Raji (cell line): ENCODE data around the gene KRT6B.

Source experiments
- POLR2A ChIP-seq: IDR thresholded peaks from 2 replicates; pipeline ENCODE4 v1.6.1; 2011; ENCODE audit warnings: low read depth, low read length, control low read depth; ENCODE audit not compliant: insufficient read depth

KRT6B gene

DNA sequence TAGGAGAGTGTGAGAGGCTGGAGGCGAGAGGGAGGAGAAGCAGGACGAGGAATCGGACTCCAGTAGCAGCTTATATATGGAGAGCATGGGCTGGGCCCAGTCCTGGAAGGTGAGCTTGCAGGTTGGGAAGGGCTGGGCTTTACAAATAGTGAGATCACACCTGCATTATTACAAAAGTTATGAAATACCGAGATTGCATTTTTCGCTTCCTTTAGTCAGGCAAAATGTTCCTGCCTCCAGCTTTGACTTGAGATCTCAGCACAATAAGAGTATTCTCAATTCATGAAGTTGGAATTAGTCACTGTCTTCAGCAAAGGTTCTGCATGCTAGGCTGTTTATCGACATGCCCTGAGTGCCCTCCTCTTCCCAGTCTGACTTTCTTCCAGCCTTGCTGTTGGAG lies at the start of gene KRT6B:
Gene KRT6B, minus strand, starts transcription at position 46 of the 400 bp plus-strand sequence. CDS start 68 bp downstream, outside the sequence.
- TF ChIP-seq POLR2A: no peak

DNA sequence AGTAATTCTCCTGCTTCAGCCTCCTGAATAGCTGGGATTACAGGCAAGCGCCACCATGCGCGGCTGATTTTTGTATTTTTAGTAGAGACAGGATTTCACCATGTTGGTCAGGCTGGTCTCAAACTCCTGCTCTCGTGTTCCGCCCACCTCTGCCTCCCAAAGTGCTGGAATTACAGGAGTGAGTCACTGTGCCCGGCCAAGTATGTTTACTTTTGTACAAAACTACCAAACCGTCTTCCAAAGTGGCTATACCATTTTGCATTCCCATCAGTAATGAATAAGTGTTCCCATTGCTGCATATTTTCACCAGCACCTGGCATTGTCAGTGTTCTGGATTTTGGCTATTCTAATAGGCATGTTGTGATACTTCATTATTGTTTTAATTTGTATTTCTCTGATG lies 49.5 kb upstream of the KRT6B start:
- TF ChIP-seq POLR2A: no peak

DNA sequence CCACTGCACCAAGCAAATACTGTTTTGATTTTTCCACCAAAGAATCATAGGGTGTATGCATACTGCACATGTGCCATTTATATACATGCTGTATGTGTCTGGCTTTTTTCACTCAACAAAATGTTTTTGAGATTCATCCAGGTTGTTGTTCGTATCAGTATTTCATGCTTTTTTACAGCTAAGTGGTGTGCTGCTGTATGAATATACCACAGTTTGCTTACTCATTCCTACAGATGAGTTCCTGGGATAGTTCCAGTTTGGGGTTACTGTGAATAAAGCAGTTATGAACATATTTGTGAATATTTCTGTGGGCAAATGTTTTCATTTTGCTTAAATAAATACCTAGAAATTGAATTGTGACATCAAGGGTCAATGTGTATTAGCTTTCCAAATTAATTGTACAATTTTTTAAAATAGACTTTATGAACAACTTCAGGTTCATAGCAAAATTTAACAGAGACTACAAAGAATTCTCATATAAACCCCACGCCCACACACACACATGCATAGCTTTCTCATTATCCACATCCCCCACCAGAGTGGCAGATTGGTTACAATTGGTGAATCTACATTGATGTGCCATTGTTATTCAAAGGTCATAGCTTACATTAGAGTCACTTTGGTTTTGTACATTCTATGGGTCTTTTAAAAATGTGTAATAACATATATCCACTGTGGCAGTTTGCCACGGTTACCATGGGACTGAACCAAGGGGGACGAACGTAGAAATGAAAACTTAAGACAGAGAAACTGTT lies 48.0 kb upstream of the KRT6B start:
- no peak for TF ChIP-seq POLR2A

DNA sequence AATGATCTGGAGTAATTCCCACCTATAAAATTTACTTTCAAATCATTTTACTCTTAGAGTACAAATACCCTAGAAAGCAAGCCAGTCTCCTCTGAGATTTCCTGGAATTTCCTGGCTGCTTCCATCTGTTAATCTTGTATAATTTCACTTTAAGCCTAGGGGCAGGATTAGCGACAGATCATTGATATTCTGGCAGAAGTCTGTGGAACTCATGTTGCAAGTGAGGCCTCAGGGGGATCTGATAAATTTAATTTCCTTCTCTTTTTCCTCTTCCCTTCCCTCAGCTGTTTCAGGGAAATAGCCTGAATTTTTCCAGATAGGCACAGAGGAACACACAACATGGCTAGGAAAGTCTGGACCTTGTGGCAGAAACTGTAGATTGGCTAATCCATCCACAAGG lies 47.0 kb upstream of the KRT6B start:
- TF ChIP-seq POLR2A: no peak

DNA sequence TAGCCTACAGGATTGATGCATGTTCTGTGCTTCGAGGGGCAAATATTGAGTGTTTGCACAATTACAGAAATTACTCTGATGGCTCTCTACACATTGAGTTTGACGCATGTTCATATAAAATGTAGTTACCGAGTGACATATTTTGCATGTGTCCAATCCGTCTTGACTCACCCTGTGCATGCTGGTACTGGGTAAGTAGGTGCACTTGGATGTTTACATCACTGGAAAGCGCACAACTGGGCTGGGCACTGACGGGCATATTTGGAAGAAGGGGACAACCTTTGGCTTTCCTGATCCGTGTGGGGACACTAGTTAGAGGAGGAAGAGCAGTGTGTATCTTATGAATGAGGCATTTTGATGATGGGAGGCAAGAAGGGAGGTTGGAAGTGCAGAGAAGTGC lies 46.0 kb upstream of the KRT6B start:
- no peak for TF ChIP-seq POLR2A

DNA sequence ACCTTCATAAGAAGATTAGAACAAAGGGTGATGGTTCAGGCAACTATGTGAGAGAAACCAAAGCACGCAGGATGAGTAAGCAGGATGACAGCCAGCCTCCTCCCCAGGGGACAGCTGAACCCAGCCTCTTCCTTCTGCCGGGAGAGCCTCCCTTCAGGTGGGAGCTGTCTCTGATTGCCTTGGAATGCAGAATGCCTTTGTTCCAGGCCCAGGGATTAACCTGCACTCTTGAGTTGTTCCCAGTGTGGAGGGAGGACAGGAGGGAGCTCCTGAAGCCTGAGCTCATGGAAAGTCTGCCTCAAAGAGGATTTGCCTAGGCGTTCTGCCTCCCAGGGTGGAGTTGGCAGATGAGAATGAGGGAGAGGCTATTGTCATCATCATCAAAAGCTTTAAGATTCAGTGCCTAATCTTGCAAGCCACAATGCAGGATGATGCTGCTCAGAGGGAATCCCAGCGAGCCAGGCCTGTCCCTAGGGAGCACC lies 44.7 kb upstream of the KRT6B start:
- TF ChIP-seq POLR2A: no peak

DNA sequence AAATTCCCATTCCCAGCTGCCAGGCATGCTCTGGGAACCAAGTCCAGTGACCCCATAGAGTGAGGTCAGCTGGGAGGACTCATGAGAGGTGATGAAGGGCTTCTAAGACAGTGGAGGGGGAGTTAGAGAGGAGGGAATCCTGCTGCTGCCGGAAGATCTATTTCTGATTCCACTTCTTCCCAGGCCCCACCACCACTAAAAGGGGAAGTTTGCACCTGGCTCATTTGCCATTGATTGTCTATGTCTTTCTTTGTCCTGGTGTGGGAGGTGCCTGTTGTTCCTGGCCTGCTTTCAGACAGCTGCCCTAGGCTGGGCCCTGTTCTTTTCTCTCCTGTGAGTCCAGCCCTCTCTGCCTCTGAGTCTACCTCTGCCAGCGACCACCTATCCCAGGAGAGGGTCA lies 44.1 kb upstream of the KRT6B start:
- no peak for TF ChIP-seq POLR2A

DNA sequence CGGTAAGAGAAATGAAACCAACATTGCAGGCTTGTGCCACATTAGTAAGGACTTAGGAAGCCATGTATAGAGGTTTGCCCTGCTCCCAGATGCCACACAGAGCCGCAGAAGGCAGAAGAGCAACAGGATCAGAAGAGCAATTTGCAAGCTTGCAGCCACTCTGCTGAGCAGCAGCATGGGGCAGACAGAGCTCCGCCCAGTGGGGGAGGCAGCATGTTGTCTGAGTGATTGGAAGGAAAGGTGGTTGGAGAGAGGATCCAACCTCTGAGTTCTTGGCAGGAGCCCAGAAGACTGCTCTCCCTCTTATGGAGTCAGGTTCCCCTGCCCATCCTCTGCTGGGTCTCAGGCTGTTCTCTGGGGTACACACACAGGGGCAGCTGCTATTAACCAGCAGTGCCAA lies 43.4 kb upstream of the KRT6B start:
- no peak for TF ChIP-seq POLR2A

DNA sequence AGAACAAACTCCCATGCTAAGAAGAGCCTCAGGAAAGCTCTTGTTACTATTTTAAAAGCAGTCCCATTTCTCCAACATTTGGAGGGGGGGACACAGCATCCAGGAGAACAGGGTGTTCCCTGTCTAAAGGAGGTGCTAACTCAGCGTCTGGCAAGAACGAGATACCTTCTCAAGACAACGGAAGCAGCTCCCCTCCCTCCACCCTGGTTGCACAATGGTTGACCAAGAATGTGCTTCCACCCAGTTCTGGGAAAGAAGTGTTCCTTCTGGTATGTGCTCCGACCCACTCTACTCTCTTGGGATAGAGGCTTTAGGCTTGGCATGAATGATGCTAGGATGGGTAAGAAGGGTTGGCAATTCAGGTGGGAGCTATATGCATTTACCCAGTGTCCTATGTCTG lies 42.6 kb upstream of the KRT6B start:
- TF ChIP-seq POLR2A: no peak

DNA sequence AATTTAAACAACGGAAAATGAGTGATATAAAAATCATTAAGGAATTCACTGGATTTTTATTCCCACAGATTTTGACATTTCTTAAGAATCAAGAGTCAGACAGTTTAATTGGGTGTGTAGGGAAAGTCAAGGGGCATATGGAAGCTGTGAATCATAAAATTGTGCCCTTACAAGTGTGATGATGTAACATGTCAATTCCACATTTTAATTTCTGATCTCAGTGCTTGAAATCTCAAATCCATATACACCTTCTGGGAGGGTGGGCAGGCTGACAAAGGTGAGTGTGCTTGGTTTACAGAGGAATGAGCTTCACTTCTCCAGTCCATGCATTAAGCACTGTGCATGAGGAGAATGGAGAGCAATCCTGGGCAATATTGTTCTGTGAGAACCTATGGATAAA lies 42.2 kb upstream of the KRT6B start:
- no peak for TF ChIP-seq POLR2A

DNA sequence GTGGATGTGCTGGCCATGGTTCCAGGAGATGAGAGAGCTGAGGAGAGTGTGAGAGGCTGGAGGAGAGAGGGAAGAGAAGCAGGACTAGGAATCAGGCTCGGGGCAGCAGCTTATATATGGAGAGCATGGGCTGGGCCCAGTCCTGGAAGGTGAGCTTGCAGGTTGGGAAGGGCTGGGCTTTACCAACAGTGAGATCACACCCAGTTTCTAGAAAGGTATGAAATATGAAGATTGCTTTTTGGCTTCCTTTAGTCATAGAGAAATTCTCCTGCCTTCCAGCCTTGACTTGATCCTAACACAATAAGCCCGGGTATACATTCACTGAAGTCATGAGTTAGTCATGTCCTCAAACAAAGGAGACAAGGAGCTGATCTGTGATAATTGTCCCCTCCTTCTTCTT lies 41.2 kb upstream of the KRT6B start, which contains the start of gene KRT6A:
Gene KRT6A, minus strand, starts transcription at position 86 of the 400 bp plus-strand sequence. Its CDS starts 69 bp downstream, at position 17.
- no peak for TF ChIP-seq POLR2A

DNA sequence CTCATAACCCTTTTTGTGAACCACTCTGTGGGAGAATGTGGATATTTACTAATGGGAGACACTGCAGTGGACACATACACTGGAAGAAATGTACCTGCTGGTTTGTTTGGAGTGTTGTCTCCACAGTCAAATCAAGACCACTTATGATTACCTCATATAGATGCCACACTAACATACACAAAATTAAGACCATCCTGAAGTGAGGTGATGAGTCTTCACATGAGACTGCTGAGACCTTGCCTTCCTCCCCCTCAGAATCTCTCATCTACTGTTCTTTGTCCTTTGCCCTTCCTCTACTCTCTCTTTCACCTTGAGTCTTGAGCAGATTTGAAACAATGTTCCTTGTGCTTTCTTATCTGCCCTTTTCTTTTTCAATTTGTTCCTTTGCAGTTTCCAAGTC lies 36.8 kb upstream of the KRT6B start:
- TF ChIP-seq POLR2A: no peak

DNA sequence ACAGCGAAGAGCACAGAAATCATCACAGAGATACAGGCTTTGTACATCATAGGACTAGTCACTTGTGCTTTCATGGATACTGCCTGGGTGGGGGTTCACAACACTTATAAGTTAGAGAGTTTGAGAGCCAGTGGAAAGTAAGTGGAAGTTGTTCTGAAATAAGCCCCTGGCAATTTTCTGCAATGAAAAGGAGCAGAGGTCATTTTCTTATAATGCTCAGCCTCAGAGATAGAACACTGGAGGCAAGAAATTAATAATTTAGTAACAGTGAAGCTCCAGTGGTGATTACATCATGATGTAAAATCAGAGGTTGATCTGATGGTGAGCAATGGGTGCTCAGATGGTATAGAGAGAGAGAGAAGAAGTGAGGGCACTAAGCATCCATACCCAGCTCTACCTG lies 35.3 kb upstream of the KRT6B start:
- TF ChIP-seq POLR2A: no peak

DNA sequence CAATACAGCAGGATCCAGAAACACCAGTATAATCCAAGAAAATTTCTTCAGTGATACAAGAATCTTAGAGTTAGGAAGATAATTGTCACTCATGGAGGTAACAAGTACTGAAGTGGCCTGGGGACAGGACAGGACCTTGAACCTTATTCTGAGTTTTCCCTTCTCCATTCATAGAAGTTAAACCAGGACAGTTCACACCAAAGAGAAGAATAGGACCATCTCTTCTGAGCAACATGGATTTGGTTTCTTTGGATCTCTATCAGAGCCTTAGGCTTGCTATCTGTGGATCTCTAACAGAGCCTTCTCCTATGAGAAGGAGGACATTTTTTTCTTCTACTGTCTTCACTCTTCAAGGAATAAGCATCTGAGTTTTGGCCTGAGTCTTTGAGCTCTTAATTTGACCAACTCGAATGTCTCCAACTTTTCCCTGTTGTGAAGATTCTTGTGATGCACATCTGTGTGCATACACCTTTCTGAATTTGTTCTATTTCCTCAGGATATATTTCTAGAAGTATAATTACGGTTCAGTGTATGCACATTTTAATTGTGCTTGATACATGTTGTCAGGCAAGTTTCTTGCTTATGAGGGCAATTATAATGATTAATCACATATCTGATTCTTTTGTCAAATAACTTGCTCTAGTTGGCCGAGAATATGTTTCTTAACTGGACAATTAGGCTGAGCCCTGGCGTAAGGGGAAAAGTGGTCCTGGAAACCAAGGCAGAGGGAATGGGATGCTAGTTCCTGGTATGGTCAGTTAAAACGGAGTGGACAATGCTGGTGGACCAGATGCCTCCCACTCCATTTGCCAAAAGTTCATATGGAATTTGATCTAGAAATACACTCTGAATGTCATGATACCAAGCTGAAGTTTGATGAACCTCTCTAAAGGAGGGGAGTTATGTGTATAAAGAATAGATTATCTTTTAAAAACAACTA lies 34.5 kb upstream of the KRT6B start:
- no peak for TF ChIP-seq POLR2A

DNA sequence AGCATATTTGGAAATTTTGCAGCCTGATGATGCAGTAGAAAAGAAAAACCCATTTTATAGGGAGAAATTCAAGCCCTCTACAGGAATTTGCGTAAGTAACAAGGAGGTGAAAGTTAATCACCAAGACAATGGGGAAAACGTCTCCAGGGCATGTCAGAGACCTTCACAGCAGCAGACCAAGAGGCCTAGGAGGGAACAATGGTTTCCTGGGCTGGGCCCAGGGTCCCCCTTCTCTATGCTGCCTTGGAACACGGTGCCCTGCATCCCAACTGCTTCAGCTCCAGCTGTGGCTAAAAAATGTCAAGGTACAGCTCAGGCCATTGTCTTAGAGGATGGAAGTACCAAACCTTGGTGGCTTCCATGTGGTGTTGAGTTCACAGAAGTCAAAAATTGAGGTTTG lies 28.1 kb upstream of the KRT6B start:
- TF ChIP-seq POLR2A: no peak

DNA sequence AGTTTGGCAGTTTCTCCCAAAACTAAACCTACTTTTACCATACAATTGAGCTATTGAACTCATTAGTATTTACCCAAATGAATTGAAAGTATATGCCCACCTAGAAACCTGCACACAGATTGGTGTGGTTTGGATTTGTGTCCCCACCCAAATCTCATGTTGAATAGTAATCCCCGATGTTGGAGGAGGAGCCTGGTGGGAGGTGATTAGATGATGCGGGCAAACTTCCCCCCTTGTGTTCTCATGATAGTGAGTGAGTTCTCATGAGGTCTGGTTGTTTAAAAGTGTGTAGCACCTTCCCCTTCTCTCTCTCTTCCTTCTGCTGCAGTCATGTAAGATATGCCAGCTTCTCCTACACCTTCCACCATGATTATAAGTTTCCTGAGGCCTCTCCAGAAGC lies 25.7 kb upstream of the KRT6B start:
- no peak for TF ChIP-seq POLR2A
